ENCODE measurements around the gene SDC3. TPM values are rescaled to one million over a fixed set of nuclear protein-coding genes. Genes with fewer than 3 reads are reported as not detected.

The SDC3 gene
- total RNA-seq, 1 experiment from 2014 or later = 33.7 TPM

DNA sequence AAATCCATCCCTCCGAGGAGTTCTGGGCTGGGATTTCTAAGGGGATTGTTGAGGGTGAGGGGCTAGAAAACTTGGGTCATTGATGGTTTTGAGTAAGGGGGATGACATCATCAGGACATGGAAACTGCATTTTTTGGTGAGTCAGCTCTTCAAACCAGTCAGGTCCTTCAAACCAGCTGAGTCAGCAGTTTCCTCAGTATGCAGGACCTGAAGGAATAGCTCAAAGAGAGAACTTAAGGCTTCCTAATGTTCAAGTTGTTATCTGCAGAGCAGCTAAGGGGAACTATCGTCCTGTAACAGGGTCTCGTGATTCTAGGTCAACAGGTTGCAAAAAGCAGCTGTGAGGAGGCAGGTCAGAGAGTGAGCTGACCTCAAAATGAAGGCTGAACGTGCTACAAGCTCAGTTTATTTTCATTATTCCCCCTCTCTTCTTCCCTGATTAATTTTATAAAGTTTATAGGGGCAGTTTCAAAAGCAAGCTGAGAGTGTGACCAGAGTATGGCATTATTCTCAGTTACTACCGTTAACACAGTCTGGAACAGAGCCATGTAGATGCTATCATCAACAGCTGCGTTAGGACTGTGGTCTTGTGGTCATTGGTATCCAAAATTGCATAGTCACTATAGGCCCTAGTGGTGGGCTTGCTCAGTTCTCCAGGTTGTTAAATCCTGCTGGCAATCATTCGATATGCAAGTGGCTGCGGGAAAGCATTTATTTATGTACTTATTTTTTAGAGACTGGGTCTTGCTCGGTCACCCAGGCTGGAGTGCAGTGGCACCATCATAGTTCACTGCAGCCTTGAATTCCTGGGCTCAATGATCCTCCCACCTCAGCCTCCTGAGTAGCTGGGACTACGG is 10.7 kb upstream of the SDC3 start:
- Histone ChIP-seq H2AFZ (no peak overlapping the region), H3K36me3 (ENCODE audit: low read depth) (no peaks in the 10 kb centered on the region), H4K20me1 (ENCODE audit: insufficient read depth) (no peaks in the 10 kb centered on the region), H3F3A (ENCODE audit: insufficient read depth, low read depth) (no peaks in the 10 kb centered on the region), H3K4me3 (no peak overlapping the region), H3K9me3 (ENCODE audit: insufficient read depth, low read depth) (no peaks in the 10 kb centered on the region), H3K4me2 (no peak overlapping the region), H3K79me2 (ENCODE audit: low read depth) (no peaks in the 10 kb centered on the region), H3K27ac (no peak overlapping the region), H3K4me1 (replicated peaks; ENCODE audit: insufficient read depth) (no peaks in the 10 kb centered on the region), H3K27me3 (ENCODE audit: insufficient read depth, low read depth) (no peaks in the 10 kb centered on the region), H3K9me2 (ENCODE audit: insufficient read depth) (no peaks in the 10 kb centered on the region)
- no TSS peak for BruUV-seq (replicated peaks)
- TF ChIP-seq EZH2 (IDR thresholded peaks at IDR 0.05; ENCODE audit: low read depth) (no peak), CTCF (conservative IDR thresholded peaks at IDR 0.05) (no peak)
- ChIA-PET POLR2A (ENCODE audit: unreplicated experiment) (interaction anchor here (0.5 kb wide), 1 partner anchor 1576 kb away, joined by 3 read pairs; no protein-coding TSS in a partner anchor), CTCF (interaction anchor here (0.7 to 0.8 kb wide), 2 partner anchors 9 kb away, joined by 3 read pairs; no protein-coding TSS in a partner anchor)
- intact Hi-C loops (cut with micrococcal nuclease; ENCODE audit: unreplicated experiment) = no loop called here
- DNase-seq = no peak

DNA sequence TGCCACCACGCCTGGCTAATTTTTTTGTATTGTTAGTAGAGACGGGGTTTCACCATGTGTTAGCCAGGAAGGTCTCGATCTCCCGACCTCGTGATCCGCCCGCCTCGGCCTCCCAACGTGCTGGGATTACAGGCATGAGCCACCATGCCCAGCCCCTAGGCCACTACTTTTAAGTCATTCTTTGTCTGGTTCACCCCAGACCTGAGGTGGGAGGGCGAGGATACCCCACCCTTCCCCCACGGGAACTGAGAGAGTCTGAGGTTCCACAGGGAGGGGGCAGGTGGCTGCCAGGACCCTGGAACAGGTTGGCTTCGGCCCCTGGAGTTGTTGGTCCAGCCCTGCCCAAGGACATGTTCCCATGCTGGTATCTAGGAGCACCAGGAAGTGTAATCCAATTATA is 7.7 kb upstream of the SDC3 start:
- ChIA-PET CTCF (no interaction called here), POLR2A (ENCODE audit: unreplicated experiment) (no interaction called here)
- Histone ChIP-seq H4K20me1 (ENCODE audit: insufficient read depth) (no peaks in the 10 kb centered on the region), H3K36me3 (ENCODE audit: low read depth) (no peaks in the 10 kb centered on the region), H3K27me3 (ENCODE audit: insufficient read depth, low read depth) (no peaks in the 10 kb centered on the region), H3K79me2 (ENCODE audit: low read depth) (no peaks in the 10 kb centered on the region), H3K9me2 (ENCODE audit: insufficient read depth) (no peaks in the 10 kb centered on the region), H3K4me3 (no peak overlapping the region), H3K27ac (no peak overlapping the region), H2AFZ (no peak overlapping the region), H3F3A (ENCODE audit: insufficient read depth, low read depth) (no peaks in the 10 kb centered on the region), H3K4me2 (no peak overlapping the region), H3K9me3 (ENCODE audit: insufficient read depth, low read depth) (no peaks in the 10 kb centered on the region), H3K4me1 (replicated peaks; ENCODE audit: insufficient read depth) (no peaks in the 10 kb centered on the region)
- TF ChIP-seq EZH2 (IDR thresholded peaks at IDR 0.05; ENCODE audit: low read depth) (no peak), CTCF (conservative IDR thresholded peaks at IDR 0.05) (no peak)
- no peak for DNase-seq
- intact Hi-C loops (cut with micrococcal nuclease; ENCODE audit: unreplicated experiment) = no loop called here
- BruUV-seq (replicated peaks) = no TSS peak

DNA sequence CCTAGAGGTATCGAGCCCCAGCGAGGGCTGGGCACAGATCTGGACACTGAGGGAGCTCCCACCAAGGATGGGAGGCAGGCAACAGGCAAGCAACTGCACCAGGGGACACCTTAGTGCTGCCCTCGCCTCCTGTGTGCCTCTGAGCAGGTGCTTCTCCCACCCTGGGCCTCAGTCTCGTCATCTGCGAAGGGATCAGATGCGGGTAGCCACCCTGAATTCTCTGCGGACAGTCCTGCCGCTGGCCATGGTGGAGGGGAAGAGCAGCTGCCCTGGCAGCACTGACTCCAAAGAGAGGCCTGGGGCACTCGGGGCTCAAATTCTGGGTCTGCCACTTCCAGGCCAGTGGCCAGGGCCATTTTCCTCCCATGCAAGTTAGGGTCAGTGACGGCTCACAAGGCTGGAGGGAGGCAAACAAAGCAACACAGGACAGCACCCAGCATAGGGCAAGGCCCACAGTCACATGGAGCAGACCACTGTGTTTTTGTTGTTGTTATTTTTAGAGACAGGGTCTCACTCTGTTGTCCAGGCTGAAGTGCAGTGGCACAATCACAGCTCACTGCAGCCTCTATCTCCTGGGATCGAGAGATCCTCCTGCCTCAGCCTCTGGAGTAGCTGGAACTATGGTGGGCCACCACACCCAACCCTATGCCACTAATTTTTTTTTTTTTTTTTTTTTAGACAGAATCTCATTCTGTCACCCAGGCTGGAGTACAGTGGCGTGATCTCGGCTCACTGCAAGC is 7.1 kb upstream of the SDC3 start:
- Histone ChIP-seq H2AFZ (no peak overlapping the region), H3K36me3 (ENCODE audit: low read depth) (no peaks in the 10 kb centered on the region), H3K9me3 (ENCODE audit: insufficient read depth, low read depth) (no peaks in the 10 kb centered on the region), H3K4me2 (no peak overlapping the region), H3K27ac (no peak overlapping the region), H3K4me3 (no peak overlapping the region), H3K4me1 (replicated peaks; ENCODE audit: insufficient read depth) (0 out of 2 replicates have a peak, but pooled peaks cover 2% of the 10 kb centered on the region), H3K27me3 (ENCODE audit: insufficient read depth, low read depth) (no peaks in the 10 kb centered on the region), H3K9me2 (ENCODE audit: insufficient read depth) (no peaks in the 10 kb centered on the region), H3F3A (ENCODE audit: insufficient read depth, low read depth) (no peaks in the 10 kb centered on the region), H4K20me1 (ENCODE audit: insufficient read depth) (no peaks in the 10 kb centered on the region), H3K79me2 (ENCODE audit: low read depth) (no peaks in the 10 kb centered on the region)
- POLR2A ChIA-PET (ENCODE audit: unreplicated experiment) = no interaction called here
- CTCF ChIA-PET = interaction anchor here (0.6 kb wide), 1 partner anchor 10 kb away, joined by 12 read pairs; no protein-coding TSS in a partner anchor
- DNase-seq = no peak
- intact Hi-C loops (cut with micrococcal nuclease; ENCODE audit: unreplicated experiment) = no loop called here
- no TSS peak for BruUV-seq (replicated peaks)
- TF ChIP-seq CTCF (conservative IDR thresholded peaks at IDR 0.05) (no peak), EZH2 (IDR thresholded peaks at IDR 0.05; ENCODE audit: low read depth) (no peak)

Data from PC-9 (cell line).